Breast epithelium (tissue), 3 donors: ENCODE results near the gene ZFYVE9.

ENCODE experiments used
- POLR2A ChIP-seq: fragments of 450-650 bp; IDR thresholded peaks from one replicate; pipeline ENCODE4 v1.6.1; 2016; ENCODE audit warnings: antibody characterized with exemption, mild to moderate bottlenecking, moderate library complexity
- TF ChIP-seq, protein P1 (sequence below), 3 donors: fragments of 450-650 bp; IDR thresholded peaks; one replicate each; pipeline ENCODE4 v1.5.1; 2016 to 2017; ENCODE audit warnings: antibody characterized with exemption in 3 of 3, mild to moderate bottlenecking in 3 of 3, moderate library complexity in 3 of 3

DNA sequence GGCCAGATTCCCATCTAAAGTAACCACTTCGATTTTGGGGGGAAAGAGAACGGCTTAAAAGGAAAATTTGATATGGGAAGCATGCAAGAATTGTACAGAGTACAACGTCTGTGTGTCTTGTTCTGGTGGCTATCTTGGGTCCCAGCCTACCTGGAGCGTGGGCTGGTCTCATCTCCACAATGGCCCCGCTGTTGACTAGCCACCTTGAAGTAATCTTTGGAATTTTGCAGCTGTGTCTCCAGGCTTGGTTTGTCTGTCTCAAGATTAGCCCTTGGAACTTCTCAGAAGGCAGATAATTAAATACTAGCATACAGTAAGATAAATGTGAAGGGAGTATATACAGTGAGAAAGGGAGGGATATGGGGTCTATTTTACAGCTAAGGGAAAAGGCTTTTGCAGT, 225.4 kb downstream of the ZFYVE9 start:
- TF ChIP-seq, protein P1, sequence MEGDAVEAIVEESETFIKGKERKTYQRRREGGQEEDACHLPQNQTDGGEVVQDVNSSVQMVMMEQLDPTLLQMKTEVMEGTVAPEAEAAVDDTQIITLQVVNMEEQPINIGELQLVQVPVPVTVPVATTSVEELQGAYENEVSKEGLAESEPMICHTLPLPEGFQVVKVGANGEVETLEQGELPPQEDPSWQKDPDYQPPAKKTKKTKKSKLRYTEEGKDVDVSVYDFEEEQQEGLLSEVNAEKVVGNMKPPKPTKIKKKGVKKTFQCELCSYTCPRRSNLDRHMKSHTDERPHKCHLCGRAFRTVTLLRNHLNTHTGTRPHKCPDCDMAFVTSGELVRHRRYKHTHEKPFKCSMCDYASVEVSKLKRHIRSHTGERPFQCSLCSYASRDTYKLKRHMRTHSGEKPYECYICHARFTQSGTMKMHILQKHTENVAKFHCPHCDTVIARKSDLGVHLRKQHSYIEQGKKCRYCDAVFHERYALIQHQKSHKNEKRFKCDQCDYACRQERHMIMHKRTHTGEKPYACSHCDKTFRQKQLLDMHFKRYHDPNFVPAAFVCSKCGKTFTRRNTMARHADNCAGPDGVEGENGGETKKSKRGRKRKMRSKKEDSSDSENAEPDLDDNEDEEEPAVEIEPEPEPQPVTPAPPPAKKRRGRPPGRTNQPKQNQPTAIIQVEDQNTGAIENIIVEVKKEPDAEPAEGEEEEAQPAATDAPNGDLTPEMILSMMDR (IDR thresholded peaks at IDR 0.05) = no peak
- TF ChIP-seq POLR2A = no peak
